ENCODE data around the gene ONECUT3. TPM values are rescaled to one million over a fixed set of nuclear protein-coding genes. Genes with fewer than 3 reads are reported as not detected.
A peak's percentile ranks its signal among the peaks of the same experiment; 100 is the strongest.

The ONECUT3 gene
- total and polyA plus RNA-seq, 9 of the 15 experiments (the other 6 are each of a cell fraction or from before 2014, with no cell fraction given), result not detected

GRCh38 chr19:1747285-1748114 lies 5.8 kb upstream of the ONECUT3 start (continued):
- TF ChIP-seq ZNF407 (IDR thresholded peaks at IDR 0.05; ENCODE audit: low read depth) (peak; percentile 74), PHB (CRISPR knock-in tag; IDR thresholded peaks at IDR 0.05) (no peak), RERE (CRISPR knock-in tag; IDR thresholded peaks at IDR 0.05; ENCODE audit: borderline replicate concordance) (no peak), ZNF766 (CRISPR knock-in tag; conservative IDR thresholded peaks at IDR 0.05) (no peak), ZKSCAN3 (CRISPR knock-in tag; IDR thresholded peaks at IDR 0.05) (no peak), ESRRA (IDR thresholded peaks at IDR 0.05; ENCODE audit: borderline replicate concordance, low read depth) (no peak), ZNF280A (IDR thresholded peaks at IDR 0.05; ENCODE audit: low read depth, partially characterized antibody) (no peak), ZNF140 (CRISPR knock-in tag; IDR thresholded peaks at IDR 0.05) (no peak), JUND (IDR thresholded peaks at IDR 0.05; ENCODE audit: borderline replicate concordance, low read depth, low read length) (peak; percentile 94), JUND (tag; IDR thresholded peaks at IDR 0.05; ENCODE audit: borderline replicate concordance, low read depth, low read length) (peak; percentile 81; the same call in 1 of the 3 replicates), L3MBTL2 (IDR thresholded peaks at IDR 0.05) (no peak)
